HTERT RPE-1 (cell line): ENCODE results near the gene ADAM11.
"Not testable (repeated sequence)": the region's sequence is repeated elsewhere in the genome, so short reads cannot be mapped to it uniquely, and the experiment has no call there.

Experiments
- in situ Hi-C: fragments of 300-500 bp; cut with MboI; formaldehyde crosslinking; loops from 4 replicates; pipeline ENCODE4 v1.14.3; 2020; ENCODE audit warnings: low sequenced_read_pairs

Gene ADAM11

DNA sequence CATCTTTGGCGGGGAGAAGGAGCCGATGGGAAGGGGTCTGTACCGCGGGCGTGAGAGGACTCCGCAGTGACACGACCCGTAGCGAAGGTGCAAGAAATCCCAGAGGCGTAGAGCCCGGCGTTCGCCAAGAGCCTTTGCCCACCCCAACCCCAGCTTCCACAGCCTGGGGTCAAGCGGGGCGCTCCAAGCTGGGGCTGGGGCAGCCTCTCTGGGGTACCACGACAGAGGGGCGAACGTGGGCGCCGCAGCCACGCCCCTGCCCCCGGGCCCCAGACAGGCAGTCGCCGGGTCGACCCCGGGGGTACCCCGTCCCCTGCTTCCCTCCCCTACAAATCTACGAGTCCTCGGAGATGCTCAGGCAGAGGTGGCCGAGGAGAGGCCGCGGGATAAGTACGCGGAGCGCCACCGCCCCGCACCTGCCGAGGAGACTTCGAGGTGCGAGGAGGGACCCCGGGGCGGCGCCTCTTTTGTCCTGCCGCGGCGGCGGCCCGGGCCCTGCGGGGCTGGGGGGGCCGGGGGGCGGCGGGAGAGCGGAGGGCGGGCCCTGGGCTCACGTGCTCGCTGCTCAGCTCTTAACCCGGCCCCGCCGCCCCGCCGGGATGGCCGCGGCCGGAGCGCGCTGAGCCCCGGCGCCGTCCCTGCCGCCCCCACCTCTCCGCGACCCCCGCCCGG lies at the start of gene ADAM11:
TSS of gene ADAM11 (plus strand) at position 575 of the 672 bp plus-strand sequence. CDS start 212 bp downstream, outside the sequence.
- in situ Hi-C loops, result no loop called here

DNA sequence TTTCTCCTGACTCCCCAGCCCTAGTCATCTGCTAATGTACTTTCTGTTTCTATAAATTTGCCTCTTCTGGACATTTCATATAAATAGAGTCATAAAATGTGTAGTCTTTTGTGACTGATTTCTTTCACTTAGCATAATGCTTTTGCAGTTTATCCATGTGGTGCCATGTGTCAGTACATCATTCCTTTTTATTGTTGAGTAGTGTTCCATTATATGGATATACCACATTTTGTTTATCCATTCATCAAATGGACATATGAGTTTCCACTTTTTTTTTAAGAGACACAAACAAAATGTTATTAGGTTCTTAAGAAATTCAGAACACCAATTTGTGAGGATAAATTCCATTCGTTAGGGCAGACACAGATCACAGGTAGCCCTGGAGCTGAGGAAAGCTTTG lies 39.3 kb upstream of the ADAM11 start:
- in situ Hi-C loops, result no loop called here

GRCh38 chr17:44722254-44722653 lies 36.5 kb upstream of the ADAM11 start:
- in situ Hi-C loops, result no loop called here

GRCh38 chr17:44726121-44726520 lies 32.7 kb upstream of the ADAM11 start:
- in situ Hi-C loops, result not testable (repeated sequence)

DNA sequence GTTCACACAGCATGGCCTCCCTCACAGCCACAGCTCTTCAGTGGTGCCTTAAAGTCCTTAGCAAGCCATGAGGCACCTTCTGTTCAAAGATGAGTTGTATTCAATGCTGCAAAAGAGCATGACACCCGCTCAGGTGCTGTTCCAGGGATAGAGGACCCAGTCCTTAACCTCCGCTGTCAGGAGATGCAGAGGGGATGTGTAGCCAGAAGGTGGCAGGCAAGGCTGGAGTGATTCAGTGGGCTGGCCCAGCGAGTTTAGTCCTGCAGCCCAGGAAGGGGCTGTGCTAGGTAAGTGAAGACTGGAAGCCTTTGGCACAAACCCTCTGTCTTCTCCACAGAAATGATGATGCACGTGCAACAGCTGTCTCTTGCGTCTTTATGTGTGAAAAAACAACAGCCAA lies 25.0 kb upstream of the ADAM11 start:
- in situ Hi-C loops, result no loop called here

- in situ Hi-C loops, result no loop called here
These were observed 24.5 kb upstream of the ADAM11 start for GRCh38 chr17:44734272-44734671.

DNA sequence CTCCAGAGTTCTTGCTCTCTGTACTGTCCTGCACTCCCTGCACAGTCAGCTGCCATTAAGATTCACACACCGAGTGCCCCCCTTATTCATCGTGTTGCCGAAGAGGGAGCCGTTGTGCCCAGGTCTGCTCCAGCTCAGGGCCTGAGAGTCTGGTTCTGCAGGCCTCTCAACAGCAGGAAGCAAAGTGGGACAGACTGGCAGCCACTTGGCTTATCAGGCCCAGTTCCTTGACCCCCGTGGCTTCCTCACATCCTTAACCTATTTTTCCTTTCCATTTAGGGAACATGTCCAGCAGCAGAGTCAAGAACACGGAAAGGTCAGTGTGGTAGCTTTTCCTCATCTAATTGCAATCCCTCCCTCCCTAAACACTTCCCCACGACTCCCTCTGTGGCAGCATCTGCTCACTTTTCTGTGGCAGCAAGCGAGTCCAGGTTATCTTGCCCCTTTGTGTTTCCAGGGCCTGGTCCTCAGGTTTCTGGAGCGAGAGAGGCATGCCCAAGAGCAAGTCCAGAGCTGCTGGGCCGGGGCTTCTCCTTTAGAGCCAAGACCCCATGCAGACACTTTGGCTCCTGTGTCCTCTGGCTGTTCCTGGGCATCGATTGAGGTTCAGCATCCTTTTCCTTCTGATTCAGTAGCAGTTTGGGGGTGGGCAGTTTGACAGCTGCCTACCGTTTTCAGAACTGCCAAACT lies 22.1 kb upstream of the ADAM11 start:
- in situ Hi-C loops, result no loop called here

- in situ Hi-C loops, result no loop called here
These were observed 20.4 kb upstream of the ADAM11 start for GRCh38 chr17:44738214-44738906.

- in situ Hi-C loops, result no loop called here
These were observed 17.5 kb upstream of the ADAM11 start for GRCh38 chr17:44741316-44741715.

DNA sequence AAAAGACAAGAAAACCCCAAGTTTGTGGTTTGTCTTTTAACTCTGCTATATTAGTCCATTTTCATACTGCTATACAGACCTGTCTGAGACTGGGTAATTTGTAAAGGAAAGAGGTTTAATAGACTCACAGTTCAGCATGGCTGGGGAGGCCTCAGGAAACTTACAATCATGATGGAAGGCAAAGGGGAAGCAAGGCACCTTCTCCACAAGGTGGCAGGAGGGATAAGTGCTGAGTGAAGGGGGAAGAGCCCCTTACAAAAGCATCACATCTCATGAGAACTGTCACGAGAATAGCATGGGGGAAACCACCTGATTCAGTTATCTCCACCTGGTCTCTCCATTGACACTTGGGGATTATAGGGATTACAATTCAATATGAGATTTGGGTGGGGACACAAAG lies 13.5 kb upstream of the ADAM11 start:
- in situ Hi-C loops, result no loop called here

DNA sequence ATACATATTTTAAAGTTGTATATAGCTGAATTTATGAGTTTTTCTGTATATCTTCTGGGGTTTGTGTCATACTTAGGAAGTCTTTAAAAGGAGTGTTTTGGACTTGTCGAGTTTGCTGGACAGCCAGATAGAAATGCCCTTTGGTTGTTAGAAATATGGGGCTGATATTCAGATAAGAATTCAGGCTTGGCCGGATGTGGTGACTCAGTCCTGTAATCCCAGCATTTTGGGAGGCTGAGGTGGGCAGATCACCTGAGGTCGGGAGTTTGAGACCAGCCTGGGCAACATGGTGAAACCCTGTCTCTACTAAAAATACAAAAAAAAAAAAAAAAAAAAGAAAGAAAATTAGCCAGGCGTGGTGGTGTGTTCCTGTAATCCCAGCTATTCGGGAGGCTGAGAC lies 13.1 kb upstream of the ADAM11 start:
- in situ Hi-C loops, result not testable (repeated sequence)

DNA sequence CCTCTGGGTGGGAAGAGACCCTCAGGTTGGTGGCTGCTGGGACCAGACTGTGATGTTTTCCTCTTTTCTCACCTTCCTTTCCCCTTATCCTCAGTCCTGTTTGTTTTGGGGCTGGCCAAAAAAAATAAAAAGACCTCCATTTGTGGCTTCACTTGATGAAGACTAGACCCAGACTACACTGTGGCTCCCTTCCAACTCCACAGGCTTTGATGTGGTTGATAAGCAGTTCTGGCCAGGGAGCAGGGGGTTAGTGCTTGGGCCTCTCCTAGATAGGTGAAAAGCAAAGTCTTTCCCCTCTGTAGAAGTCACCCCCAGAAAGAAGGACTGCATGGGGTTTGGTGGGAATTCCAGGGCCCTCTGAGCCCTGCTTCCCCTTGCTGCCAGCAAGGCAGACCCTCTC lies 11.2 kb upstream of the ADAM11 start:
- in situ Hi-C loops, result no loop called here

- in situ Hi-C loops, result no loop called here
These were observed 9.5 kb upstream of the ADAM11 start for GRCh38 chr17:44749076-44749979.

- in situ Hi-C loops, result no loop called here
These were observed 8.8 kb upstream of the ADAM11 start for GRCh38 chr17:44749980-44750318.

DNA sequence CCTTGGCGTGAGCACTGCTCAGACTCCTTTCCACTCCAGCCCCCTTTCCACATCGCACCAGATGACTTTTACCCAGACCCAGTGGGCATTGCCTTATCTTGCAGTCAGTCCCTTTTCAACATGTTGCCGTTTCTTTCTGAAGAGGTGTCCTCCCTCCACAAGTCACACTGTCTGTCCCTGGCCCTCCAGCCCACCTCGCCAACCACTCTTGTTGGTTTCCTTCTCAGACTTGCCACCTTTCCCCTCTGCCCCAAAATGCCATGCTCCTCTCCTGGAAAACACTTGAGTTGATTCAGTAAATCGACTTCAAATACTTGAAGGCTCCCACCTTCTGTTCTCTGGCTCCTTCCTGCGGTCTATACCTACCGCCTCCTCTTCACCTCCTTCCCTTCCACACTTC lies 7.5 kb upstream of the ADAM11 start:
- in situ Hi-C loops, result no loop called here

DNA sequence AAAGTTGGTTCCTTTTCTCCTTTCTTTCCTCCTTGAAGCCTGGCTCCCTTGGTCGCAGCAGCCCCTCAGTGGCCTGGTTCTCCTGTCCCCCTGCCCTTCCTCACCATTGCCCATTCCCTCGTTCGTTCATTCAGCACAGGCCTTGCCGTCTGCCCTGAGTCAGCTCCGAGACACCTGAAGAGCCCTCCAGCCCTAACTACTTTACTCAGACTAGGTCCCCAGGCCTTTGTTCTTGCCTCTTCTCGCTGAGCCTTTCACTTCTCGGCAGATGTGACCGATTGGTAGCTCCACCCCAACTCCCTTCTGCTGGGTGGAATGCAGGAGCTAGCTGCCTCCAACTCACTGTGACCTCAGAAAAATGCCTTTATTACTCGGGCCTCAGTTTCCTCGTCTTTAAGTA lies 7.0 kb upstream of the ADAM11 start:
- in situ Hi-C loops, result no loop called here

DNA sequence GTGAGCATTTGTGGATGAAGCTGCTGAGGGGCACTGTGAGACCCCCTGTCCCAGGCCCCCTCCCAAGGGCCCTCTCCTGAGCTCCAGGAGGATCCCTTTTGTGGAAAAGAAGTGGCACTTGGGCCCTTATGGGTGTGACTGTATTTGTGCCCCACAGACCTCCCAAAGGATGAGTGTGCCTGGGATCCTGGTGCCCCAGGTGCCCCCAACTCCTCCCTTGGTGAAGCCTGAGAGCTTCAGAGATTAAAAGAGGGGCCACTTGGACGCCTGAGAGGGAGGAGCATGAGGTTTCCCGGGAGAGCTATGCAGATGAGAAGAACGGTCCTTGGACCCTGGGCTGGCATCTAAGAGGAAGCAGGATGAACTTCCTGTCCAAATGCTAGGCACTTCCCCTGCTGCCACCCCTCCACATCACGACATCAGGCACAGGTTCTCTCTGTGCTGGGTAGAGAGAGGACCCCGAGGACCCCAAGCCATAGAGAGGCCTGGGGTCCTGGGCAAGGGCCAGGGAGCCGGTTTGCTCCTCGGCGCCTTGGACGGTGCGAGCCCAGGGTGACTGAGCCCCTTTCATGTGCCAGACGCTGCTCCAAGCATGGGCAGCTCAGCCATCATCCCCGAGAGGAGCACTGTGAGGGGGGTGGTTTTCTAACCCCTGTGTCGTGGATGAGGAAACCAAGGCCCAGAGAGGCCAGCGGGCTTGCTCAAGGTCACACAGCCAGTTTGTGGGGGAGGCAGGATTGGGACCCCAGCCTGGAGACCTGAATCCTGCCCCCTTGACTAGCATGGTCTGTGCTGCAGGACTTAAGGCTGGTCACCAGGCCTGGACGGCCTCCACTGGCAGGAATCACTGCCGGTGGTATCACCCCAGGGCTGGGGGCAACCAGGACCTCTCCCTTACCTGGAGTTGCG lies 5.6 kb upstream of the ADAM11 start:
- in situ Hi-C loops, result no loop called here

DNA sequence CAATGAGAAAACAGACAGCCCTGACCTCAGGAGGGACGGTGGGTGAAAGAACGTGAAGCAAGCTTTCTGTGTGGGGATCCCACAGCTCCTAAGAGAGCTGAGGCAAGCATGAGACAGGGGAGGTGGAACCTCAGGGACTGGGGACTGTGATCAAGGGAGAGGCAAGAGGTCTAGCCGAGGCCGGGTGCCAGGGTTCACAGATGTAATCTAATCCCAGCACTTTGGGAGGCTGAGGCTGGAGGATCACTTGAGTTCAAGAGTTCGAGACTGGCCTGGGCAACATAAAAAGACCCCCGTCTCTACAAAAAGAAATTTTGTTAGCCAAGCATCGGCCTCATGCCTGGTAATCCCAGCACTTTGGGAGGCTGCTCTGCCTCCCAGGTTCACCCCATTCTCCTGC lies 4.5 kb upstream of the ADAM11 start:
- in situ Hi-C loops, result no loop called here

DNA sequence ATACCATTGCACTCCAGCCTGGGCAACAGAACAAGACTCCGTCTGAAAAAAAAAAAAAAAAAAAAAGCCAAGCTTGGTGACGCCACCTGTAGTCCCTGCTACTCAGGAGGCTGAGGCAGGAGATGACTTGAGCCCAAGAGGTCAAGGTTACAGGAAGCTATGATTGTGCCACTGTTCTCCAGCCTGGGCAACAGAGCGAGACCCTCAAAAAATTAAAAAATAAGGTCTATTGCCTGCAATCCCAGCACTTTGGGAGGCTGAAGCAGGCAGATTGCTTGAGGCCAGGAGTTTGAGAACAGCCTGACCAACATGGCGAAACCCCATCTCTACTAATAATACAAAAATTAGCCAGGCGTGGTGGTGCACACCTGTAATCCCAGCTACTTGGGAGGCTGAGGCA lies 3.6 kb upstream of the ADAM11 start:
- in situ Hi-C loops, result not testable (repeated sequence)
